ENCODE results near the gene BCL11A. TPM values are rescaled to one million over a fixed set of nuclear protein-coding genes. Genes with fewer than 3 reads are reported as not detected.

BCL11A gene
- polyA plus RNA-seq, 1 donor = 28.2 TPM

- Histone ChIP-seq H3K36me3 (ENCODE audit: control insufficient read depth, insufficient read depth, low read length) (peaks cover 24% of the 10 kb centered on the region), H3K27me3 (ENCODE audit: control insufficient read depth, insufficient read depth, low read length) (no peaks in the 10 kb centered on the region), H3K4me3 (ENCODE audit: low read length) (no peak overlapping the region), H3K9me3 (ENCODE audit: control insufficient read depth, low read depth, low read length) (peaks cover 14% of the 10 kb centered on the region), H3K4me1 (ENCODE audit: control insufficient read depth, insufficient read depth, low read length) (peaks cover 5% of the 10 kb centered on the region), H3K27ac (ENCODE audit: low read length) (no peak overlapping the region)
- peak; percentile 42 to 67 for DNase-seq
- 32% methylated on average over 2 of the region's 5 CpGs for WGBS (ENCODE audit: insufficient coverage, low lambda C conversion rate)
Measured at GRCh38 chr2:60459851-60460250, 93.6 kb downstream of the BCL11A start.

DNA sequence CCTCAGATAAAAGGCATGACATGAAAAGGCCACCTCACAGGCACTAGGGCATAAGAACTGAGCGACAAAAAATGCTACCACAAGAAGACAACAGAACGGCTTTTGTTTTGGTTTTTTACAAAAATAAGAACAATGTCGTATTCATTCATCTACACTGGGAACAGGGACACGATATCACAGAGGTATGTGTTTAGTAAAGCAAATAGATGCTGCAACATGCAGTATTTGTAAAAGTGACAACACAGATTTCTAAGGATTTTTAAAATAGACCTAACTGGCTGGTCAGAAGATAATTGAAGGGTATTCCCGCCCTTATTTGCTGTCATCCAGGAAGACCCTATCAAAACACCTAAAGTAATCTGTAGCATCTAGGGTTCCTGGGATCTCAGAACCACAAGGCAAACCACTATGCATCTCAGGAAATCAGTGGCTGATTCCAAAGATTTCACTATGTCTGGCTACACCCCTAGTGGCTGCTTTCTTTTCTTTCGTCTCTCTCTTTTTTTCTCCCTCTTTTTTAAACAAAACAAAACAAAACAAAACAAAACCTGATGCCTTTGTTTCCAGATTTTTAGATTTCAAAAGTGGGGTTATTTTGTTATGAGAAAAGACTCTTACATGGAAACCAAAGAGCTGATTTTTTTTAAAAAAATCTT is 97.2 kb downstream of the BCL11A start:
- DNase-seq = no peak
- 100% methylated on average over 1 of the region's 6 CpGs for WGBS (ENCODE audit: insufficient coverage, low lambda C conversion rate)
- Histone ChIP-seq H3K4me3 (ENCODE audit: low read length) (no peak overlapping the region), H3K4me1 (ENCODE audit: control insufficient read depth, insufficient read depth, low read length) (peaks cover 5% of the 10 kb centered on the region), H3K27me3 (ENCODE audit: control insufficient read depth, insufficient read depth, low read length) (no peaks in the 10 kb centered on the region), H3K36me3 (ENCODE audit: control insufficient read depth, insufficient read depth, low read length) (peaks cover 19% of the 10 kb centered on the region), H3K9me3 (ENCODE audit: control insufficient read depth, low read depth, low read length) (peaks cover 6% of the 10 kb centered on the region), H3K27ac (ENCODE audit: low read length) (no peak overlapping the region)

GRCh38 chr2:60453872-60454271 is 99.6 kb downstream of the BCL11A start:
- Histone ChIP-seq H3K27ac (ENCODE audit: low read length) (no peak overlapping the region), H3K36me3 (ENCODE audit: control insufficient read depth, insufficient read depth, low read length) (peaks cover 8% of the 10 kb centered on the region), H3K4me1 (ENCODE audit: control insufficient read depth, insufficient read depth, low read length) (no peaks in the 10 kb centered on the region), H3K9me3 (ENCODE audit: control insufficient read depth, low read depth, low read length) (no peaks in the 10 kb centered on the region), H3K4me3 (ENCODE audit: low read length) (no peak overlapping the region), H3K27me3 (ENCODE audit: control insufficient read depth, insufficient read depth, low read length) (no peaks in the 10 kb centered on the region)
- no CpG with 5 or more reads among the region's 9 CpGs for WGBS (ENCODE audit: insufficient coverage, low lambda C conversion rate)
- no peak for DNase-seq

DNA sequence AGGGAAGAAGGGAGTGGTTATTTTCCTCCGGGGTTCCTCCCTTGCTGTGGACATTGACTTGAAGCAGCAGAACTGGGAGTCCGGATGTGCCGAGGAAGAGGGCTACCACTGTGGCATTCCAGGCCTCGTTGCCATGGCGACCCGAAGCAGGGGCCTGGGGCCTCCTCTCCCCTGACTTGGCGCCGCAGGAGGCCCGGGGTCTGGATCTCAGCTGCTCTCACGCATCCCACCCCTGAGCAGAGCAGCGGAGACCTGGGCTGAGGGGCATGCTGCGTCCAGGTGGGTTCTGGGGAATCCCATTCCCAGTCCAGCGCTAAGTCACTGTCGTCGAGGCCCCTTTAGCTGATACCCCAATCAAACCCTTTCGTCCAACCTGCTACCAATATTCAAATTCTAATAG is 100.2 kb downstream of the BCL11A start:
- H3K9me3 ChIP-seq (ENCODE audit: control insufficient read depth, low read depth, low read length) = no peaks in the 10 kb centered on the region
- peaks cover 8% of the 10 kb centered on the region for H3K36me3 ChIP-seq (ENCODE audit: control insufficient read depth, insufficient read depth, low read length)
- H3K4me3 ChIP-seq (ENCODE audit: low read length) = no peak overlapping the region
- DNase-seq = no peak
- H3K4me1 ChIP-seq (ENCODE audit: control insufficient read depth, insufficient read depth, low read length) = no peaks in the 10 kb centered on the region
- 80% methylated on average over 1 of the region's 16 CpGs for WGBS (ENCODE audit: insufficient coverage, low lambda C conversion rate)
- H3K27me3 ChIP-seq (ENCODE audit: control insufficient read depth, insufficient read depth, low read length) = no peaks in the 10 kb centered on the region
- no peak overlapping the region for H3K27ac ChIP-seq (ENCODE audit: low read length)

DNA sequence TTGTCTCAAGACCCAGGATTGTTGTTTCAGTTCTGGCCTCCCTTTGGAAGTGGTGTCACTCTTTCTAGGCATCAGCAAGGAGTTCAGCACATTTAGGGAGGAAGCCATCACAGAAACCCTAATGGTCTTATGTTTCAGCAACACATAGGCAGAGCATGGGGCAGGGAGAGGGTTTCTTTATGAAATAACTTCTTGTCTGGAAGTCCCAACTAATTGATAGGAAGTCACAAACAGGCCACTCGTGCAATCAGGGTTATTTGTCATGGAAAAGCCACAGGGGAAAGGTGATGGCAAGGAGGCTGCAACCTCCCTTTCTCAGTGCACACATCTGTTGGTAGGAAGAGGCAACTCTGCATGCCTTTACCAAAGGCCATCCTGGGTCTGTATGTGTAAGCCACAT is 103.0 kb downstream of the BCL11A start:
- Histone ChIP-seq H3K36me3 (ENCODE audit: control insufficient read depth, insufficient read depth, low read length) (peaks cover 5% of the 10 kb centered on the region), H3K9me3 (ENCODE audit: control insufficient read depth, low read depth, low read length) (no peaks in the 10 kb centered on the region), H3K4me1 (ENCODE audit: control insufficient read depth, insufficient read depth, low read length) (no peaks in the 10 kb centered on the region), H3K27me3 (ENCODE audit: control insufficient read depth, insufficient read depth, low read length) (no peaks in the 10 kb centered on the region), H3K27ac (ENCODE audit: low read length) (no peak overlapping the region), H3K4me3 (ENCODE audit: low read length) (no peak overlapping the region)
- DNase-seq = no peak
- no CpG with 5 or more reads among the region's 1 CpG for WGBS (ENCODE audit: insufficient coverage, low lambda C conversion rate)

DNA sequence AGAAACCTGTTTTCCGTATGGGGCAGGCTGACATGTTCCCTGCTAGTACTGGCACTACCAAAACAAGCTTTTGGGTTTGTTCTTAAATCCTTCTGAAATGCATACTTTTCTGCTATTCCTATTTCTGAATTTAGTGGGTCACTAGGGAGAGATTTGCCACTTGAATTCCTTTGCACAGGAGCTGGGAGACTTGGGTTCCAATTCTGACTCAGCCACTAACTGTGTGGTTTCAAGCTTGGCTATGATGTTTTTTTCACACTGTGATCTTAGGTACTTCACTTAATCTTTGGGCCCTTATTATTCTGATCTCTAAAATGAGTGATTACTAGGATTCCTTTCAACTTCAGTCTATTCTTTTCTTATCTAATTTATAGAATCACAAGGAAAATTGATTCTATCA is 105.5 kb downstream of the BCL11A start:
- DNase-seq = no peak
- no peaks in the 10 kb centered on the region for H3K9me3 ChIP-seq (ENCODE audit: control insufficient read depth, low read depth, low read length)
- no peaks in the 10 kb centered on the region for H3K4me1 ChIP-seq (ENCODE audit: control insufficient read depth, insufficient read depth, low read length)
- no peak overlapping the region for H3K4me3 ChIP-seq (ENCODE audit: low read length)
- no CpG with 5 or more reads among the region's 1 CpG for WGBS (ENCODE audit: insufficient coverage, low lambda C conversion rate)
- H3K27me3 ChIP-seq (ENCODE audit: control insufficient read depth, insufficient read depth, low read length) = no peaks in the 10 kb centered on the region
- no peak overlapping the region for H3K27ac ChIP-seq (ENCODE audit: low read length)
- H3K36me3 ChIP-seq (ENCODE audit: control insufficient read depth, insufficient read depth, low read length) = peaks cover 2% of the 10 kb centered on the region

DNA sequence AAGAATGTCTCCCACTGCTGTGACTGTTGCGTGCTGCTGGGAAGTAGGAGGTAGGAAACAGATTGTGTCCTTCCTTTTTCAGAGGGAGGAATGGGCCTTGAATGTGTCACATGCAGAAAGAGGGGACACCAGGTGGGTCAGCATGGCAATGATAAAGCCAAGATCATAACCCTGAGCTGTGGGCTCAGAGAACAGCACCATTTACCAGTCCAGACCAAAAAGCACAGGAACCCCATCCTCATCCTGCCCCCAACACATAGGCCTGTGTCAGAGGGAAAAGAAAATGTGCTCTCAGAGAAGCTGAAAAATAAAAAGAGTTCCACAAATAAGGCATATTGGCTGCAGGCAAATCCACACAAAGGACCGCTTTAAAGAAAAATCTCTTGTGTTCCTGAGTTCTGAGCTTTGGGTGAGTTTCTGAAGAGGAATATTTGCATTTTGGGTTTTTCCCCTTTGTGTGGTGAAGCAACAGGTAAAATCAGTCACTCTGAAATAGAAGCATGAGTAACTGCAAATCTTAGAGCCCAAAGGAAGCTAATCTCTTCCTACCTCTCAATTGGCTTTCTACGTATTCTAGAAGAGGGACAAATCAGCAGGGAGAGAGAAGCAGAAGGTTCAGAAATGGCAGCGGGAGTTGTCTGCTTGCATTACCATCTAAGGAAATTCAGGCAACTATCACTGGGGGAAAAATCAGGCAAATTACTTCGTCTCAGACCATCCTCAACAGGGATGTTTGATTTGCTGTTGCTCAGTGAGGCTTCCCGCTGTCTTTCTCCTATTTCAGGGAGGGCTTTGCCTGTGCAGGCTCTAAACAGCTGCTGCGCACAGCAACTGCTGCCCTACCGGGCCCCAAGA is 106.8 kb downstream of the BCL11A start:
- DNase-seq = no peak
- H3K27me3 ChIP-seq (ENCODE audit: control insufficient read depth, insufficient read depth, low read length) = no peaks in the 10 kb centered on the region
- WGBS (ENCODE audit: insufficient coverage, low lambda C conversion rate) = 100% methylated on average over 1 of the region's 8 CpGs
- H3K36me3 ChIP-seq (ENCODE audit: control insufficient read depth, insufficient read depth, low read length) = no peaks in the 10 kb centered on the region
- H3K4me3 ChIP-seq (ENCODE audit: low read length) = no peak overlapping the region
- H3K27ac ChIP-seq (ENCODE audit: low read length) = no peak overlapping the region
- H3K4me1 ChIP-seq (ENCODE audit: control insufficient read depth, insufficient read depth, low read length) = peaks cover under 1% of the 10 kb centered on the region
- no peaks in the 10 kb centered on the region for H3K9me3 ChIP-seq (ENCODE audit: control insufficient read depth, low read depth, low read length)

- H3K27me3 ChIP-seq (ENCODE audit: control insufficient read depth, insufficient read depth, low read length) = no peaks in the 10 kb centered on the region
- no CpG with 5 or more reads among the region's 8 CpGs for WGBS (ENCODE audit: insufficient coverage, low lambda C conversion rate)
- no peak for DNase-seq
- H3K4me1 ChIP-seq (ENCODE audit: control insufficient read depth, insufficient read depth, low read length) = peaks cover 9% of the 10 kb centered on the region
- H3K9me3 ChIP-seq (ENCODE audit: control insufficient read depth, low read depth, low read length) = no peaks in the 10 kb centered on the region
- no peak overlapping the region for H3K4me3 ChIP-seq (ENCODE audit: low read length)
- H3K27ac ChIP-seq (ENCODE audit: low read length) = no peak overlapping the region
- H3K36me3 ChIP-seq (ENCODE audit: control insufficient read depth, insufficient read depth, low read length) = no peaks in the 10 kb centered on the region
Measured at GRCh38 chr2:60445684-60446179, 107.7 kb downstream of the BCL11A start.

DNA sequence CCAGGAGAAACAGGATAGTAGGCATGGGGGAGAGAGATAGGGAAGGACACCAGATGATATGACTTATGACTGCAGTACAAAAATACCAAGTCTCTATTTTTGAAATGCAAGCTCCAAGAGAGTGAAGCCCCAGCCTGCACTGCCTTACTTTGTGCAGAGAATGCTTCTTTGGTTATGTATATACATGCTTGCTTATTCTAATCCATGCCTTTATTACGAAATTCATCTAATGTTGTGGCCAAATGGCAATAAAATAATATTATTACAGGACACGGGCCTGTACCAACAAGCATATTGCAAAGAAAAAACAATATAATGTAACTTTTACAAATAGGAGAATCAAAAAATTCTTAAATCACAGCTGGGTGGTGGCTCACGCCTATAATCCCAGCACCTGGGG is 110.8 kb downstream of the BCL11A start:
- Histone ChIP-seq H3K36me3 (ENCODE audit: control insufficient read depth, insufficient read depth, low read length) (no peaks in the 10 kb centered on the region), H3K4me1 (ENCODE audit: control insufficient read depth, insufficient read depth, low read length) (peaks cover 39% of the 10 kb centered on the region), H3K4me3 (ENCODE audit: low read length) (no peak overlapping the region), H3K27me3 (ENCODE audit: control insufficient read depth, insufficient read depth, low read length) (no peaks in the 10 kb centered on the region), H3K9me3 (ENCODE audit: control insufficient read depth, low read depth, low read length) (no peaks in the 10 kb centered on the region), H3K27ac (ENCODE audit: low read length) (no peak overlapping the region)
- DNase-seq = no peak
- no CpG with 5 or more reads among the region's 3 CpGs for WGBS (ENCODE audit: insufficient coverage, low lambda C conversion rate)

GRCh38 chr2:60441800-60442199 is 111.7 kb downstream of the BCL11A start:
- Histone ChIP-seq H3K4me1 (ENCODE audit: control insufficient read depth, insufficient read depth, low read length) (peaks cover 43% of the 10 kb centered on the region), H3K4me3 (ENCODE audit: low read length) (no peak overlapping the region), H3K9me3 (ENCODE audit: control insufficient read depth, low read depth, low read length) (no peaks in the 10 kb centered on the region), H3K36me3 (ENCODE audit: control insufficient read depth, insufficient read depth, low read length) (no peaks in the 10 kb centered on the region), H3K27ac (ENCODE audit: low read length) (peak overlapping the region; percentile 34), H3K27me3 (ENCODE audit: control insufficient read depth, insufficient read depth, low read length) (no peaks in the 10 kb centered on the region)
- WGBS (ENCODE audit: insufficient coverage, low lambda C conversion rate) = 40% methylated on average over 1 of the region's 5 CpGs
- DNase-seq = no peak
